SK-N-SH (cell line): ENCODE results near the gene TMEM97. TPM values are rescaled to one million over a fixed set of nuclear protein-coding genes. Genes with fewer than 3 reads are reported as not detected.

Experiments used
- CTCF ChIA-PET: fragments of 300-600, 350-600 bp; formaldehyde crosslinking; extraction: SDS; loops from one replicate; lab custom pipeline; 2021; lab: Yijun Ruan, JAX
- POLR2A ChIA-PET: fragments of 350-600 bp; sonication (Branson Sonifier 250); formaldehyde crosslinking; extraction: SDS; loops from one replicate; lab custom pipeline; 2020; ENCODE audit warnings: antibody characterized with exemption, inconsistent platforms; lab: Yijun Ruan, JAX
- DNase-seq: peaks from one replicate; pipeline ENCODE4 v3.0.0; 2012
- H2AFZ ChIP-seq: fragments of 200-600 bp; sonication (generic); 2 replicates; pipeline ENCODE4 v1.8.1; 2016; ENCODE audit warnings: antibody characterized with exemption, mild to moderate bottlenecking, low read depth
- H3F3A ChIP-seq: fragments of 200-600 bp; sonication (generic); replicated peaks from 2 replicates; pipeline ENCODE3; 2016; ENCODE audit warnings: antibody characterized with exemption, mild to moderate bottlenecking; ENCODE audit not compliant: insufficient read depth
- H3K27ac ChIP-seq, 2 experiments: fragments of 200-500 bp in 1 of 2; fragments of 200-600 bp in 1 of 2; sonication (Bioruptor generic) in 1 of 2; sonication (generic), shearing (Covaris generic) in 1 of 2; 2 replicates each; pipeline versions ENCODE4 v1.5.1 to v1.6.1; 2014 to 2016; ENCODE audit warnings: low read depth in 2 of 2, inconsistent platforms in 1 of 2, low read length in 1 of 2, mild to moderate bottlenecking in 1 of 2, mixed read lengths in 1 of 2
- H3K27me3 ChIP-seq: fragments of 200-600 bp; sonication (generic), shearing (Covaris generic); 2 replicates; pipeline ENCODE4 v1.6.1; 2016; ENCODE audit warnings: mixed run types; ENCODE audit not compliant: insufficient read depth
- H3K36me3 ChIP-seq, 2 experiments: fragments of 200-500 bp in 1 of 2; fragments of 200-600 bp in 1 of 2; sonication (Bioruptor generic) in 1 of 2; sonication (generic) in 1 of 2; replicated peaks in 1 of 2; 2 replicates each; pipeline versions ENCODE3 to v1.5.1; 2014 to 2016; ENCODE audit warnings: low read length in 1 of 2, mild to moderate bottlenecking in 1 of 2; ENCODE audit not compliant: insufficient read depth in 2 of 2, control insufficient read depth in 1 of 2
- H3K4me1 ChIP-seq, 2 experiments: fragments of 200-500 bp in 1 of 2; fragments of 200-600 bp in 1 of 2; sonication (Bioruptor generic) in 1 of 2; sonication (generic), shearing (Covaris generic) in 1 of 2; 2 replicates each; pipeline versions ENCODE4 v1.5.1 to v1.6.1; 2014 to 2016; ENCODE audit warnings: low read depth in 1 of 2, low read length in 1 of 2, mixed run types in 1 of 2; ENCODE audit not compliant: insufficient read depth in 2 of 2, control insufficient read depth in 1 of 2
- H3K4me2 ChIP-seq: fragments of 200-600 bp; sonication (generic), shearing (Covaris generic); 2 replicates; pipeline ENCODE4 v1.6.1; 2017; ENCODE audit warnings: mixed run types
- H3K4me3 ChIP-seq, 2 experiments: fragments of 200-500 bp in 1 of 2; fragments of 200-600 bp in 1 of 2; sonication (Bioruptor generic) in 1 of 2; sonication (generic), shearing (Covaris generic) in 1 of 2; 2 replicates each; pipeline versions ENCODE4 v1.5.1 to v1.8.1; 2014 to 2016; ENCODE audit warnings: low read depth in 2 of 2, inconsistent platforms in 1 of 2, low read length in 1 of 2, mild to moderate bottlenecking in 1 of 2, mixed read lengths in 1 of 2, moderate library complexity in 1 of 2
- H3K79me2 ChIP-seq: fragments of 200-600 bp; sonication (generic); 2 replicates; pipeline ENCODE4 v1.8.1; 2017; ENCODE audit warnings: mild to moderate bottlenecking; ENCODE audit not compliant: insufficient read depth
- H3K9ac ChIP-seq: fragments of 200-600 bp; sonication (generic); 2 replicates; pipeline ENCODE4 v1.6.1; 2017; ENCODE audit warnings: mixed run types
- H3K9me2 ChIP-seq: fragments of 200-600 bp; sonication (generic); 2 replicates; pipeline ENCODE4 v1.6.1; 2017; ENCODE audit warnings: mixed run types
- H3K9me3 ChIP-seq: fragments of 200-600 bp; sonication (generic); 2 replicates; pipeline ENCODE4 v1.6.1; 2017; ENCODE audit warnings: mixed run types, mild to moderate bottlenecking, moderate library complexity
- H4K20me1 ChIP-seq: fragments of 200-600 bp; sonication (generic); 2 replicates; pipeline ENCODE4 v1.6.1; 2017; ENCODE audit warnings: mild to moderate bottlenecking, mixed run types; ENCODE audit not compliant: insufficient read depth
- CHD2 ChIP-seq: fragments of 150-350 bp; IDR thresholded peaks from 2 replicates; pipeline ENCODE4 v1.6.1; 2018; ENCODE audit warnings: low read length; ENCODE audit not compliant: partially characterized antibody
- EZH2phosphoT487 ChIP-seq: fragments of 200-600 bp; sonication (generic); IDR thresholded peaks from 2 replicates; pipeline ENCODE4 v1.6.1; 2017; ENCODE audit warnings: low read depth, mixed run types, mild to moderate bottlenecking, antibody characterized with exemption, moderate library complexity, borderline replicate concordance
- FOSL2 ChIP-seq: IDR thresholded peaks from 2 replicates; pipeline ENCODE4 v1.4.0; 2012; ENCODE audit warnings: low read depth, mild to moderate bottlenecking, moderate library complexity, borderline replicate concordance
- FOXM1 ChIP-seq: IDR thresholded peaks from 2 replicates; pipeline ENCODE4 v1.4.0; 2012; ENCODE audit warnings: low read depth, mild to moderate bottlenecking
- GABPA ChIP-seq: IDR thresholded peaks from 2 replicates; pipeline ENCODE4 v1.4.0; 2012; ENCODE audit warnings: low read depth, mild to moderate bottlenecking
- GATA2 ChIP-seq: sonication (generic); formaldehyde crosslinking; IDR thresholded peaks from 2 replicates; pipeline ENCODE4 v1.5.0; 2020; ENCODE audit warnings: mild to moderate bottlenecking, missing genetic modification reagents
- JUND ChIP-seq: IDR thresholded peaks from 2 replicates; pipeline ENCODE4 v1.4.0; 2012
- MAX ChIP-seq: IDR thresholded peaks from 2 replicates; pipeline ENCODE4 v1.4.0; 2012; ENCODE audit warnings: low read depth
- NFIC ChIP-seq: IDR thresholded peaks from 2 replicates; pipeline ENCODE4 v1.4.0; 2012; ENCODE audit warnings: borderline replicate concordance
- NRF1 ChIP-seq: IDR thresholded peaks from 2 replicates; pipeline ENCODE4 v1.6.1; 2012; ENCODE audit warnings: low read depth, mild to moderate bottlenecking, low read length
- POLR2AphosphoS5 ChIP-seq: IDR thresholded peaks from 2 replicates; pipeline ENCODE4 v1.6.1; 2012; ENCODE audit warnings: low read depth, low read length
- RAD21 ChIP-seq: IDR thresholded peaks from 2 replicates; pipeline ENCODE4 v1.6.1; 2012; ENCODE audit warnings: mild to moderate bottlenecking, low read length
- RCOR1 ChIP-seq: fragments of 150-350 bp; IDR thresholded peaks from 2 replicates; pipeline ENCODE4 v1.6.1; 2017; ENCODE audit warnings: antibody characterized with exemption, low read length
- RFX5 ChIP-seq: IDR thresholded peaks from 2 replicates; pipeline ENCODE4 v1.6.1; 2012; ENCODE audit warnings: mild to moderate bottlenecking, improper control_type of control experiment, low read length
- SIN3A ChIP-seq: IDR thresholded peaks from 2 replicates; pipeline ENCODE4 v1.6.1; 2012; ENCODE audit warnings: low read depth, mild to moderate bottlenecking, low read length, moderate library complexity, borderline replicate concordance
- SMC3 ChIP-seq: IDR thresholded peaks from 2 replicates; pipeline ENCODE4 v1.6.1; 2012; ENCODE audit warnings: low read depth, low read length, improper control_type of control experiment
- TCF12 ChIP-seq: IDR thresholded peaks from 2 replicates; pipeline ENCODE4 v1.4.0; 2012
- USF1 ChIP-seq: IDR thresholded peaks from 2 replicates; pipeline ENCODE4 v1.4.0; 2012; ENCODE audit warnings: low read depth, borderline replicate concordance
- WGBS: methylation state at CpG from one replicate; pipeline ENCODE4 v1.1.6; 2017; ENCODE audit warnings: low lambda C conversion rate; 5-methylcytosine and 5-hydroxymethylcytosine counted together
- polyA plus RNA-seq, 3 experiments: library from polyadenylated mRNA; depleted of rRNA; stranded (reverse); fragments of >200 nt; gene quantifications; 2 replicates each; pipeline ENCODE4 v1.2.3, GENCODE V29; 2012
- TF ChIP-seq, protein P1 (sequence below): IDR thresholded peaks from 2 replicates; pipeline ENCODE4 v1.6.1; 2012; ENCODE audit warnings: mild to moderate bottlenecking, low read depth, low read length, moderate library complexity
- TF ChIP-seq, protein P2 (sequence below): fragments of 200-600 bp; sonication (generic); IDR thresholded peaks from 2 replicates; pipeline ENCODE4 v1.6.1; 2017; ENCODE audit warnings: antibody characterized with exemption, mild to moderate bottlenecking, moderate library complexity

TMEM97 gene
- polyA plus RNA-seq, 1 of the 3 experiments (the other 2 are of a cell fraction) = 8.6 TPM

DNA sequence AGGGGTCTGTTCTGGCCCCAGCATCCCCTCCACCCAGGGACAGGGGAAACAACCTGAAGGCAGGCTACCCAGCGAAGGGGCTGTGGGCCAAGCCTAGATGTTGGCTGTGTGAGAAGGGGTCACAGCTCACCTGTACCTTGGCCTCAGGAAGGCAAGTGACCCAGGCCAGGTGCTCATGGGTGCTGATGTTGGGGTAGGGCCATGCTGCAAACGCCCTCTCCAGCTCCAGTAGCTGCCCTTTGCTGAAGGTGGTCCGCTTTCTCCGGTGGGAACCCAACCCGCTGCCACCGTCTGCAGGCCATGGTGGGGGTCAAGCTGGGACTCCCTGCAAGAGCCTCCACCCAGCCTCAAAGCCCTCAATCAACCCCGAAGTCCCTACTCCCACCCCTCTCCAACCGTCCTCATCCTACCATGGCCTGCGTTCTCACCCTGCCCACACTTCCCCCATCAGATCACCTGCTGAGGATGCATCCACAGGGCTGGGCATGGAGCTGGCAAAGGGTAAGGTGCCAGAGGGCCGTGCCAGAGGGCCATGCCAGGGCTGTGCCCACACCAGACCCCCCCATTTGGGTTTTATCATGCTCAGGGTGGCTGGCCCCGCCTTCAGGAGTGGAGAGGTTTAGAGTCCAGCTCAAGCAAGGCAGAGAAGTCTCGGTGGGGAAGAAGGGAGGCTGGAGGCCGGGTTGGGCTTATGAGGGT lies 45.8 kb downstream of the TMEM97 start, which contains the start of gene SEBOX (continued):
- TF ChIP-seq, protein P1, sequence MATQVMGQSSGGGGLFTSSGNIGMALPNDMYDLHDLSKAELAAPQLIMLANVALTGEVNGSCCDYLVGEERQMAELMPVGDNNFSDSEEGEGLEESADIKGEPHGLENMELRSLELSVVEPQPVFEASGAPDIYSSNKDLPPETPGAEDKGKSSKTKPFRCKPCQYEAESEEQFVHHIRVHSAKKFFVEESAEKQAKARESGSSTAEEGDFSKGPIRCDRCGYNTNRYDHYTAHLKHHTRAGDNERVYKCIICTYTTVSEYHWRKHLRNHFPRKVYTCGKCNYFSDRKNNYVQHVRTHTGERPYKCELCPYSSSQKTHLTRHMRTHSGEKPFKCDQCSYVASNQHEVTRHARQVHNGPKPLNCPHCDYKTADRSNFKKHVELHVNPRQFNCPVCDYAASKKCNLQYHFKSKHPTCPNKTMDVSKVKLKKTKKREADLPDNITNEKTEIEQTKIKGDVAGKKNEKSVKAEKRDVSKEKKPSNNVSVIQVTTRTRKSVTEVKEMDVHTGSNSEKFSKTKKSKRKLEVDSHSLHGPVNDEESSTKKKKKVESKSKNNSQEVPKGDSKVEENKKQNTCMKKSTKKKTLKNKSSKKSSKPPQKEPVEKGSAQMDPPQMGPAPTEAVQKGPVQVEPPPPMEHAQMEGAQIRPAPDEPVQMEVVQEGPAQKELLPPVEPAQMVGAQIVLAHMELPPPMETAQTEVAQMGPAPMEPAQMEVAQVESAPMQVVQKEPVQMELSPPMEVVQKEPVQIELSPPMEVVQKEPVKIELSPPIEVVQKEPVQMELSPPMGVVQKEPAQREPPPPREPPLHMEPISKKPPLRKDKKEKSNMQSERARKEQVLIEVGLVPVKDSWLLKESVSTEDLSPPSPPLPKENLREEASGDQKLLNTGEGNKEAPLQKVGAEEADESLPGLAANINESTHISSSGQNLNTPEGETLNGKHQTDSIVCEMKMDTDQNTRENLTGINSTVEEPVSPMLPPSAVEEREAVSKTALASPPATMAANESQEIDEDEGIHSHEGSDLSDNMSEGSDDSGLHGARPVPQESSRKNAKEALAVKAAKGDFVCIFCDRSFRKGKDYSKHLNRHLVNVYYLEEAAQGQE = no peak
- no peak for TF ChIP-seq RFX5
- no peak for TF ChIP-seq NRF1
- TF ChIP-seq MAX = no peak
- TF ChIP-seq POLR2AphosphoS5 = no peak
- TF ChIP-seq GABPA = no peak
- TF ChIP-seq, all 33 proteins: peak for 0

- POLR2A ChIA-PET = no interaction called here
- Histone ChIP-seq H3K27ac (no peak overlapping the region), H3K9me2 (no peaks in the 10 kb centered on the region), H3K36me3 (peaks cover 6 to 32% of the 10 kb centered on the region in 2 experiments), H3K79me2 (no peaks in the 10 kb centered on the region), H3K27me3 (no peaks in the 10 kb centered on the region), H3K4me2 (no peak overlapping the region), H3K4me3 (no peak overlapping the region), H3F3A (peaks cover 13% of the 10 kb centered on the region), H3K9ac (no peak overlapping the region), H3K4me1 (peaks cover under 1 to 8% of the 10 kb centered on the region in 2 experiments; a peak in 3 of 4 replicates), H2AFZ (no peak overlapping the region), H4K20me1 (no peaks in the 10 kb centered on the region), H3K9me3 (no peaks in the 10 kb centered on the region)
- 80% methylated on average over 3 of the region's 3 CpGs for WGBS
- DNase-seq = no peak
- CTCF ChIA-PET = no interaction called here
- no peak for TF ChIP-seq FOSL2
- TF ChIP-seq NRF1 = no peak
- TF ChIP-seq FOXM1 = no peak
- no peak for TF ChIP-seq SIN3A
- TF ChIP-seq GABPA = no peak
- TF ChIP-seq RFX5 = no peak
- no peak for TF ChIP-seq TCF12
- TF ChIP-seq MAX = no peak
- TF ChIP-seq NFIC = no peak
- TF ChIP-seq GATA2 (CRISPR knock-in tag) = no peak
- TF ChIP-seq, protein P2, sequence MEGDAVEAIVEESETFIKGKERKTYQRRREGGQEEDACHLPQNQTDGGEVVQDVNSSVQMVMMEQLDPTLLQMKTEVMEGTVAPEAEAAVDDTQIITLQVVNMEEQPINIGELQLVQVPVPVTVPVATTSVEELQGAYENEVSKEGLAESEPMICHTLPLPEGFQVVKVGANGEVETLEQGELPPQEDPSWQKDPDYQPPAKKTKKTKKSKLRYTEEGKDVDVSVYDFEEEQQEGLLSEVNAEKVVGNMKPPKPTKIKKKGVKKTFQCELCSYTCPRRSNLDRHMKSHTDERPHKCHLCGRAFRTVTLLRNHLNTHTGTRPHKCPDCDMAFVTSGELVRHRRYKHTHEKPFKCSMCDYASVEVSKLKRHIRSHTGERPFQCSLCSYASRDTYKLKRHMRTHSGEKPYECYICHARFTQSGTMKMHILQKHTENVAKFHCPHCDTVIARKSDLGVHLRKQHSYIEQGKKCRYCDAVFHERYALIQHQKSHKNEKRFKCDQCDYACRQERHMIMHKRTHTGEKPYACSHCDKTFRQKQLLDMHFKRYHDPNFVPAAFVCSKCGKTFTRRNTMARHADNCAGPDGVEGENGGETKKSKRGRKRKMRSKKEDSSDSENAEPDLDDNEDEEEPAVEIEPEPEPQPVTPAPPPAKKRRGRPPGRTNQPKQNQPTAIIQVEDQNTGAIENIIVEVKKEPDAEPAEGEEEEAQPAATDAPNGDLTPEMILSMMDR = no peak
- TF ChIP-seq, protein P1 = no peak
- TF ChIP-seq SMC3 = no peak
- no peak for TF ChIP-seq RCOR1
- TF ChIP-seq USF1 = no peak
- no peak for TF ChIP-seq JUND
- TF ChIP-seq RAD21 = no peak
- no peak for TF ChIP-seq EZH2phosphoT487
- TF ChIP-seq CHD2 = no peak
Measured at GRCh38 chr17:28365487-28365886, 46.5 kb downstream of the TMEM97 start.
